Measurements from ENCODE around the gene RANGAP1.

Gene RANGAP1

GRCh38 chr22:41216984-41217383 is 69.0 kb downstream of the RANGAP1 start:
- CTCF ChIA-PET = interaction anchor here (1.3 to 1.7 kb wide), 2 partner anchors 9 to 294 kb away, joined by 4 read pairs; no protein-coding TSS in a partner anchor
- POLR2A ChIA-PET = no interaction called here
- DNase-seq (ENCODE audit: low read depth, low spot score) = no peak
- no peak for TF ChIP-seq CTCF (IDR thresholded peaks at IDR 0.05; ENCODE audit: insufficient read depth, low read length, missing control alignments)
- no peak overlapping the region for H3K4me3 ChIP-seq (ENCODE audit: low read depth, low read length)

DNA sequence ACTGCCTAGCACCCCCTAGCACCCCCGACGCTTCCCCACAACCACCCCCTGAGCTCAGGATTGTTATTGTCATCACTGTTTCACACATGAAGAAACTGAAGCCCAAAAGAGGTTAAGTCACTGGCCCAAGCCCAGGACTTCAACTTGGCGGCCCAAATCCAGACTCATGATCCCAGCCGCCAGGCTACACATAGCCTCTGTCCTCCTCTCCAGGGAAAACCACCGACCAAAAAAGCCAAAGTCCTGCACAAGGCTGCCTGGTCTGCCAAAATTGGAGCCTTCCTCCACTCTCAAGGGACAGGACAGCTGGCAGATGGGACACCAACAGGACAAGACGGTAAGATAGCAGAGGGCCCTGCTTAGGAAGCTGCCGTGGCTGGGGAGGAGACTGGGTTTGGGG is 70.1 kb downstream of the RANGAP1 start:
- ChIA-PET POLR2A (interaction anchor here (0.7 kb wide), 1 partner anchor 8 kb away, joined by 3 read pairs; no protein-coding TSS in a partner anchor), CTCF (no interaction called here)
- no peak overlapping the region for H3K4me3 ChIP-seq (ENCODE audit: low read depth, low read length)
- no peak for TF ChIP-seq CTCF (IDR thresholded peaks at IDR 0.05; ENCODE audit: insufficient read depth, low read length, missing control alignments)
- no peak for DNase-seq (ENCODE audit: low read depth, low spot score)

DNA sequence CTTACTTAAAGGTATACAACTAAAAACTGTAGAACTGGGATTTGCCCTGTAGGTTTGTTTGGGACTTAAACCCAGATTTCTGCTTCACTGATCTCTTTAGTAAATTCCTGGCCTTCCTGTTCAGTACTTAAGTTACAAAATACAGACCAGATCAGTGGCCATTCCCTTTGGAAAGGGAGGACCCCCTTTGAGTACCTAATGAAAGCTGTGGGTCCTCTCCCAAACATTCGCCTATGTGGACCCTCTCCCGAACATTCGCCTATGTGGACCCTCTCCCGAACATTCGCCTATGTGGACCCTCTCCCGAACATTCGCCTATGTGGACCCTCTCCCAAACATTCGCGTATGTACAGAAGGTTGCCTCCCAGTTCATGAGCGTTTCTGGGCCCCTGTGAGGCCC is 70.6 kb downstream of the RANGAP1 start:
- ChIA-PET POLR2A (no interaction called here), CTCF (interaction anchor here (0.8 kb wide), 1 partner anchor 293 kb away, joined by 4 read pairs; no protein-coding TSS in a partner anchor)
- H3K4me3 ChIP-seq (ENCODE audit: low read depth, low read length) = no peak overlapping the region
- TF ChIP-seq CTCF (IDR thresholded peaks at IDR 0.05; ENCODE audit: insufficient read depth, low read length, missing control alignments) = no peak
- no peak for DNase-seq (ENCODE audit: low read depth, low spot score)

DNA sequence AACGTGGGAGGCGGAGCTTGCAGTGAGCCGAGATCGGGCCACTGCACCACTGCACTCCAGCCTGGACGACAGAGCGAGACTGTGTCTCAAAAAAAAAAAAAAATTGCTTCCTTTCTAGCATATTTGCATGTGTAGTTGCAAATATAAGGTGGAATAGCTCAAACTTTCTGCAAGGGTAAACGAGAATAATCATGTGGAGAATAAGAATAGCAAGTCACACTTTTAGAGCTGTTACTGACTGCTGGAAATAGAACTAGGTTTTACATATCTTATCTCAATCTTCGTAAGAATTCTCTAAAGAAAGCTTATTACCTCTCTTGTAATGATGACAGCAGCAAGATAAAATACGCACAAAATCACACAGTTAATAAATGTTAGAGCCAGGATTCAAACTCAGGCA is 79.3 kb downstream of the RANGAP1 start:
- no peak for TF ChIP-seq CTCF (IDR thresholded peaks at IDR 0.05; ENCODE audit: insufficient read depth, low read length, missing control alignments)
- H3K4me3 ChIP-seq (ENCODE audit: low read depth, low read length) = no peak overlapping the region
- CTCF ChIA-PET = interaction anchor here (1.1 kb wide), 1 partner anchor 196 kb away, joined by 3 read pairs; no protein-coding TSS in a partner anchor
- POLR2A ChIA-PET = no interaction called here
- no peak for DNase-seq (ENCODE audit: low read depth, low spot score)

- DNase-seq (ENCODE audit: low read depth, low spot score) = peak; percentile 45
- ChIA-PET POLR2A (no interaction called here), CTCF (no interaction called here)
- H3K4me3 ChIP-seq (ENCODE audit: low read depth, low read length) = peak within 1 kb of the TSS; percentile 86
- no peak for TF ChIP-seq CTCF (IDR thresholded peaks at IDR 0.05; ENCODE audit: insufficient read depth, low read length, missing control alignments)
Measured at GRCh38 chr22:41204992-41205900, 80.7 kb downstream of the RANGAP1 start, which contains the start of gene L3MBTL2. Gene L3MBTL2 (plus strand): TSS chr22:41205312. CDS start chr22:41205363, 51 bp downstream.

DNA sequence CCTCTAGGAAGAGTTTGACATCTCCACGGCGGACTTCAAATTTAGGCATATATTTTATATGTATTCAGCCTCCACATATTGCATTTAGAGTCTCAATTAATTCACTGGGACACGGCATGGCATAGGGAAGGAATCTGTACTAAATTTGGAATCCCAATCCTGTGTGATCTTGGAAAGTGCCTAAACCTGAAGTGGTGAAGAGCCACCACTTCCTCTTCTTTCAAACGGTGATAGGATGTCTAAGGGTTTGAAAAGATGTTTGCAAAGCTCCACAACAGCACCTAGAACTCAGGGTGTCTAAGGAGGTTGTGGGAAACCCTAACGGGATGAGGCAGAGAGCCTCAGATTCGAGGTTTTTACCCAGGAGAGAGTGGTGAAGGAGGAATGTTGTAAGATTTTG is 81.9 kb downstream of the RANGAP1 start:
- CTCF ChIA-PET = no interaction called here
- TF ChIP-seq CTCF (IDR thresholded peaks at IDR 0.05; ENCODE audit: insufficient read depth, low read length, missing control alignments) = no peak

More for the DNA sequence above, 81.9 kb downstream of the RANGAP1 start:
- POLR2A ChIA-PET = no interaction called here
- no peak overlapping the region for H3K4me3 ChIP-seq (ENCODE audit: low read depth, low read length)
- no peak for DNase-seq (ENCODE audit: low read depth, low spot score)
